ENCODE results near the gene SACM1L.
A peak's percentile ranks its signal among the peaks of the same experiment; 100 is the strongest.

Gene SACM1L

DNA sequence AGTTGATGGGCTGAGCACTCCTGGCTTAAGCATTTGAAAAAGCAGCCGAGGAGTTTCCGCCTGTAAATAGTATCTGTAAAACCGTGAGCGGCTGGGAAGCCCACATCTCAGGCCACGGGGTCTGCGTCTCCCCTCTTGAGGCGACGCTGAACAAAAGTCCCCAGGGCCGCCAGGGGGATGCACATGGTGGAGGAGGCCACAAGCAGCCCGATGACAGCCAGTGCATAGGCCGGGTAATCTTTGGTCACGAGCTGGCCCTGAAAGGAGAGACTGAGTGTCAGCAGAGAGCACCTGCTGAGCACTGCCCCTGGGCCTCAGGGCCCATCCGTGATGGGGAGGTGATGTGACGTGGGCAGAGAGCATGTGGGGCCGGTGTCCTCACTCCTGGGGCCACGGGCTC, 69.7 kb downstream of the SACM1L start:
- intact Hi-C loops (cut with DNase I): no loop called here
- DNase-seq: peak in 1 of 42 donors; percentile 25

DNA sequence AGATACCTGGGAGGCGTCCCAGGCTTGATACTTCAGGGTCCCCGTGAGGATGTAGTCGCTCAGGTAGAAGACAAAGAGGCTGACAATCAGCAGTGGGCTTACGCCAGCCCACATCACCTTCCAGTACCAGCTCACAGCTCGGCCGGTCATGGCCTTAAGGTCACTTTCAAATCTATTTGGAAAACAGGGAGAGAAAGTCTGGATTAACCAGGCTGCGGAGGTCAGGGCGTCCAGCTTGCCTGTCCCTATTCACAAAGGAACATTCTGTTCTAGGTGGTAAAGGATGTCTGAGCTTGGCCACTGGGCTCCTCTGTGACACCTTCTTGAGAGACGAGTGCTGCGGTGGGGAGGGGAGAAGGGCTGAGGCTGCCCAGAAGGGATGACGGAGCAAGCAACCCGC, 70.7 kb downstream of the SACM1L start:
- peak in 1 of 42 donors; percentile 18 for DNase-seq
- intact Hi-C loops (cut with DNase I): loop anchor here (5.0 kb wide), 1 partner anchor 317 kb away; no protein-coding TSS in a partner anchor

DNA sequence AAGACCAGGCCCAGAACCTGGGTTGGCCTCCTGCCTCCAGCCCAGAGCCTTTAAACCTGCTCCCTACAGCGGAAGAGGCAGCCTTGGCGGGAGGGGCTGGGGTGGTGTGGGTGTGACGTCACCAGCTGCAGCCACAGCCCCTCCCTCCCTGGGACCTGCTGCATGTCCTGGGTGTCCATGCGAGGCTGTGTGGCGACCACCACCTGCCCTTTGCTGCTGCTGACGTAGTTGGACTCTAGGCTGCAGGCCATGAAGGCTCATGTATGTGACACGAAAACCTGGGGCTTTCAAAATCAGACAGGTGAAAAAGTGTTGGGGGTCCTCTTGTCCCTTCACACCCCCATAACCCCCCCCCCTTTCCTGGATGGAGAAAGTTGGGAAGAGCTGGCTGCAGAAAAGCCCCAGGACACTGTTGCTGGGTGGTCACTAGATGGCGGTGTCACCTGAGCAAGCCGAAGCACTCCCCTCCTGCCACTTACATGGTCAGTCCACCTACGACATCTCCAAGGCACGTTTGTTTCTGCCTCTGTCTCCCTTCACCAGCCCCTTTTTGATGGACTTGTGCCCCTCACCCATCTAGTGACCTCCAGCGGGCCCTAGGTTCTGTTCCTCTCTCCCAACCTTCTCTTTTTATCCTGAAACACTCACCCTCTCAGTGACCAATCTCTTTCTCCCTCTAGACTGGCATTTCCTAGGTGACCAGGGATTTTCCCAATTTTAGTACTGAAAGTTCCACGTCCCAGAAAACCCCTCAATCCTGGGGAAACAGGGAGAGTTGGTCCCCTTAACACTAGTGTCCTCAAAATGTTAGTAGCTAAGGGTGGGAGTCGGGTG, 71.9 kb downstream of the SACM1L start:
- peak in 26 of 42 donors; percentile 6 to 71 (median 46) for DNase-seq
- intact Hi-C loops (cut with DNase I): loop anchor here (5.0 kb wide), 1 partner anchor 316 kb away; no protein-coding TSS in a partner anchor

DNA sequence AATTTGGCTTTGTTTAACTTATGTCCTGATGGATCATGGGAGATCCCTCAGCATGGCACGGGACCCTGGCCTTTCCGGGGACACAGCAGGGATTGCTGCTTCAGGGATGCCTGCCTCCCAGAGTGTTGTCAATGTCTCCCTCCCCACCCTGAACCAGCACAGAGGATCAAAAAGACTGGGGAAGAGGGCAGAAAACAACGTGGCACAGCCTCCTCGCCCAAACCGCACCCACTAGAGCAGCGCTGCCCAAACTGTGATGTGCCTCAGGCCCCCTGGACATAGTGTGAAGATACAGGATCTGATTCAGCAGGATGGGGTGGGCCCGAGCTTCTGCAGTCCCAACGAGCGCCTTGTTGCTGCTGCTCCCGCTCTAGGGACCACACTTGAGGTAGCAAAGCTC, 72.6 kb downstream of the SACM1L start:
- peak in 1 of 42 donors; percentile 18 for DNase-seq
- intact Hi-C loops (cut with DNase I): loop anchor here (5.0 kb wide), 1 partner anchor 315 kb away; no protein-coding TSS in a partner anchor

DNA sequence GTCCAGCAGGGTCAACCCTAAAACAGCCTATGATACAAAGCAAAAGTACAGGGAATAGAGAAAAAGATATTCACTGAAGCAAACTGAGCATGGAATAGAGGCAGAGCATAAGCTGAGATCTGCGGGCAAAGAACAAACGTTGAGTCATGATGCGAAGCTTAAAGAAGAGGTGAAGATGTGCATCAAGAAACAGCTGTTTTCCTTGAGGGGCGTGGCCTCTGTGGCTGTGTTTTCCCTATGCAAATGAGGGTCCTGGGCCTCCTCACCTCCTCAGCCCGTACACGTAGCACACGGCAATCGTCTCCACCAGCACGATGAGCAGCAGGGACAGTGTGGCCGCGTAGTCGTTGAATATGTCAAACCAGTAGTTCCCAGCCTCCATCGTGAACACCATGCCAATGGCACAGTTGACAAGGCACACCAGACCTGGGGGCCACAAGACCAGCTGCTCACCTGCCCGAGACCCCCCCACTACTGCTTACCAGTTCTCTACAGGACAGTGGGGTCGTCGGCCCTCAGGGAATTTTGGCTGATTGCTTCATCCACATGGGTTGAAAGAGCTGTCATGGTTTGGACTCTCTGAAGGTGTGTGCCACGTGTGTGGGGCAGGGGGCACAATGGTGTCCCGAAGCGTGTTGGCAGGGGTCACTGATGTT, 73.6 kb downstream of the SACM1L start:
- no peak for DNase-seq
- intact Hi-C loops (cut with DNase I): loop anchor here (5.0 kb wide), 1 partner anchor 315 kb away; no protein-coding TSS in a partner anchor

DNA sequence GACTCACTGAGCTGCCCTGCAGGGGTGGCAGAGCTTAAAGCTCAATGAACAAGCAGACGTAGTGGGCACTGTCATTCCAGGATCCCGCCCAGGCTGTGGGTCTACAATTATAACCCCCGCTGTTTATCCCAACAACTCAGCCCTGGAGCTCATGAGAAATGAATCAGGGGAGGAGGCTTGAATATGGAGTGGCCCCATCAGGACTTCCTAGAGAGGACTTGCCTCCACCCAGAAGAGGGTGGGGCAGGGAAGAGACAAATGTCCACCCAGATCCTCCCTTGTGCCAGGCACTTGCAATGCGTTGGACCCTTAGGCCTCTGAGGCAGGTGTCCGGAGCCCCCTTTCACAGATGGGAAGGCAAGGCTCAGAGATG, 74.1 kb downstream of the SACM1L start:
- intact Hi-C loops (cut with DNase I): loop anchor here (5.0 kb wide), 1 partner anchor 314 kb away; no protein-coding TSS in a partner anchor
- no peak for DNase-seq

DNA sequence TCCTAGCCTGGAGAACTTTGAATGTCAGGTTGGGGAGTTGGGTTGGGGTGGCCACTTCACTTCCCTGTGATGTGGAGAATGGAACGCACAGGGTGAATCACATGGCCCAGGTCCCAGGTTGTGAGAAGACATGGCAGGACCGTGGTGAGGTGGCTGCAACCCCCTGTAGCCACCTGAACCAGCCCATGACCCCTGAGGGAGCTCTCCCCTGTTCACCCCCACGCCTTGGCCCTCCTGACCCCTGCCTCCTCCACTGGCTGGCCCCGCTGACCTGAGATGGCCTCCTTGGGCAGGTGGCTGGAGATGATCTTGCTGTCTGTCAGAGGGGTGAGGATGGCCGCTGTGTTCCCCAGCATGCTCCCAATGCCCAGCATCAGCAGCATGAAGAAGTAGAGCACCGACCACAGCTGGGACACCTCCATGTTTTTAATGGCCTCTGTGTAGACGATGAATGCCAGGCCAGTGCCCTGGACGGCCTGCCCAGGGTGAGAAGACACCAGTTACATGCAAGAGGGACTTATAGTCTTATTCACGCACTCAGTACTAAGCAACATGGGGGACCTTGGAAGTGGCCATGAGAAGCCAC, 76.2 kb downstream of the SACM1L start:
- DNase-seq: peak in 1 of 42 donors; percentile 30
- intact Hi-C loops (cut with DNase I): no loop called here

DNA sequence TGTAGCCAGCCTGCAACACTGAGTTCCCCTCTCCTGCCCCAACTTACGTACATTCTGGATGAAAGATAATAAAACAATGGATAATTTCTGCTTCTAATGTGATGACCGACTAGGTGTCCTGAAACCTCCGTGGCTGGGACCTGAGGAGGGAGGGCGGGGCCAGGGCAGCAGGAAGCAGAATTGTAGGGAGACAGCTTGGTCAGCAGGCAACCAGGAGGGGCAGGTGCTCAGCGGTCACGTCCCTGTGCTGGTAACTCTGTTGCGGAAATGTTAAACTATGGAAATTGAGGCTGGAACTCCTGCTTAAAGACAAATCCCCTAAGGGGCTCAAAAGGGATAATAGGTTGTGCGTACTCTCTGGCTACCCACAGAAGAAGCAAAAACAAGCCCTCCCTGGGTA, 76.8 kb downstream of the SACM1L start:
- DNase-seq: no peak
- intact Hi-C loops (cut with DNase I): no loop called here

DNA sequence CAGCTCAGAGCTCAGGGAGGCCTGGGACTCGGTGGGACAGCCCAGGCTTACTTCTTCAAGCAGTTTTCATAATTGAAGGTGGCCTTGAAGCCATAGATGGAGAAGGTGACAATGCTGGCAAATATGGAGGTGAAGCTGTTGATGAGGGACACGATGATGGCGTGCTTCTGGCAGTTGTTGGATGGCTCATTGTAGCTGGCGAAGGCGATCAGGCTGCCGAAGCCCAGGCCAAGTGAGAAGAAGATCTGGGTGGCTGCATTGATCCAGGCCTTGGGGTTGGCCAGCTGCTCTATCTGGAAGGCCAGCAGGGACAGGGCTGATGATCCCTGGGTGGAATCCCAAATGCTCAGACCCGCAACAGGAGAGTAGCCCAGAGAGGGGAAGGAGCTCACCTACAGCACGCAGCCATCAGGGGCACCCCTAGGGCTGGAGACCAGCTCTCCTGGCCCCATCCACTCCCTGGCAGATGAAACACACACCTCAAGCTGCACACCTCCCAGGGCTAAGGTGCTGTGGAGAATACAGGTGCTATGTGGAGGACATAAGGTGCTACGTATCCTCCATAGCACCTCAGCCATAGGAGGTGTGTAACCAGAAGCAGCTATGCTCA, 82.1 kb downstream of the SACM1L start:
- no peak for DNase-seq
- intact Hi-C loops (cut with DNase I): no loop called here

DNA sequence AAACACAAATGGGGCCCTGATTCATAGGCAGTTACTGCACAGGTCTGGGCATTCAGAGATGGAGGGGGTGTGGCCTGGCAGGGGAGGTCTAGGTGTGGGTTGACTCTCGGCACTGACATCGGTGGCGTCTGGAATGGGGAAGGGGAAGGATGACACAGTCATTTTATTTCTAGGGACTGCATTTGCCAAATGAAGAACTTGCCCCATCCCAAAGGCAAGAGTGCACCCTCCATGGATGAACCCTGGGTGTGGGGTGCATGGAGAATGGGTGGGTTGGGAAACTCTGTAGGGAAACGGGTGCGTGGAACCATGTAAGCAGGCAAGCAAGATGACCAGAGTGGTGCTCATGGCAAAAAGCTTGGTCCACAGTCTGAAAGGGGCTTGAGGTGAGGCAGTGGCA, 82.6 kb downstream of the SACM1L start:
- intact Hi-C loops (cut with DNase I): no loop called here
- no peak for DNase-seq

DNA sequence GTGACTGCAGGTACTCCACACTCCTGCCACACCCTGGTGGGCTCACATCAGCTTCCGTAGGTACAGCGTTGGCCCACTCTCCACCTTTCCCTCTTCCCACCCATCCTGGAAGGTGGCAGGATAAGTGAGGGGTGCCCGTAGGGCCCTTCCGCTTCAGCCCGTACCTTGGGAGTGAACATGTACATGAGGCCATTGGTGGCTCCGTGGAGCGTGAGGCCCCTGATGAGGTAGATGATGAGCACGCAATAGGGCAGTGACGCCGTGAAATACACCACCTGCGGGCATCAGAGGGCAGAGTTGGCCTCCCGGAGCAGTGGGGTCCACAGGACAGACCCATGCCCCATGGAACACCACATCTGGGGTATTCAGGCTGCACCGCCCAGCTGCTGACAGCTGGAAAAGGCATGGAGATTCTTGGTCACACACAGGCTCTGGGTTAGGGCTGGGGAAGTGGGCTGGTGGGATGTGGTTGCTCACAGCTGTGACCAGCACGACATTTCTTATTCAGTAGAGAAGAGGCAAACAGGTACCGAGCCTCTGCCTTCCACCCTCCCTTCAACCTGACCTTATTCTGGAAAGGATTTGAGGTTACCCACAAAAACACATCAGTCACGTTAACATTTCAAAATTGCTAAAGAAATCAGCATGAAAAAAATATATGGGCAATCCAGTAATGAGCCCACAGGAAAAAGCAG, 83.3 kb downstream of the SACM1L start:
- no peak for DNase-seq
- intact Hi-C loops (cut with DNase I): no loop called here

DNA sequence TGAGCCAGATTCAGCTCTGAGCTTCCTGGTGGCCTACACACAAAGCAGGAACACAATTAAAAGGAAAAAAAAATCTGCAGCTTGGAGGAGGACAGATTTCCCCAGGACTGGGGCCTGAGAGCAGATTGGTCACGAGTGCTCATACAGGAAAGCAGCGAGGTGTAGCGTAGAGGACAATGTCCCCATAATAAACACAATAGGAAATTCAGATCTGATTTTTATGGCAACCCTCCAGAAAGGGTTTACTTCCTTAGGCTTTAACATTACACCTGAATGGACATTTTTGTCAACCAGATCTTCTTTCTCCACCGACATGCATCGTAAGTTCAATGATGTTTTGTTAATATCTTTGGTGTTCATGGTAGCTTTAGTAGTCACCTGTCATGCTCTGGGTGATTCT, 83.9 kb downstream of the SACM1L start:
- DNase-seq: no peak
- intact Hi-C loops (cut with DNase I): no loop called here

DNA sequence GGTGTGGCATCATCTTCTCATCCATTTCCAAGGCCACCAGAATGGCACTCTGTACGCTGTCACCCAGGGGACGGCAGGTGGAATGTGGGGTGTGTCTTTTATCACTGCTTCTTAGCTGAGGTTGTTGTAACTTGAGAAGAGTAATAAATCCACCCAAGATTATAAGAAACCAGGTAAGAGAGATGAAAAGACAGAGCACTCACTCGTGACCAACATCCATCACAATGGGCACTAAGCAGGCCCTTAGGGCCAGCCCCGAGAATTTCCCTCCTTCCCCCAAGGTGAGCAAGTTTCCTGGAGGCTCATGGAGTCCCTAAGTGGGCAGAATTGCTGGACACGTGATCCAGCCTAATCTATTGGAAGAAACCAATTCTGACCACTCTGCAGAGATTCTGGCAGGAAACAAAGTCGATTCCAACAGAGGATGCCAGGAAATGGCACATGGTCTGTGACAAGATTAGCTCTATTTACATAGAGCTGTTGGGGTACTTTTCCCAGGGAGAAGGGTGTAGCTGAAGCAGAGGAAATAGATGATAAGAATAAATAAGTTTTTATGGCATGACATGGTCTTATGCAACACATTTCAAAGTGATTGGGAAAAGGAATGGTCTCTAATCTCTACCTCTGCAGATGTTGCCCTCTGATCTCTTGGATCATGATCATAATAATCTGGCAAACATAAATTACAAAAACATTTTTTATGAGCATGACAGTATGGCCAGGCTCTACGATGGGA, 84.7 kb downstream of the SACM1L start:
- DNase-seq: peak in 1 of 42 donors; percentile 6
- intact Hi-C loops (cut with DNase I): no loop called here

DNA sequence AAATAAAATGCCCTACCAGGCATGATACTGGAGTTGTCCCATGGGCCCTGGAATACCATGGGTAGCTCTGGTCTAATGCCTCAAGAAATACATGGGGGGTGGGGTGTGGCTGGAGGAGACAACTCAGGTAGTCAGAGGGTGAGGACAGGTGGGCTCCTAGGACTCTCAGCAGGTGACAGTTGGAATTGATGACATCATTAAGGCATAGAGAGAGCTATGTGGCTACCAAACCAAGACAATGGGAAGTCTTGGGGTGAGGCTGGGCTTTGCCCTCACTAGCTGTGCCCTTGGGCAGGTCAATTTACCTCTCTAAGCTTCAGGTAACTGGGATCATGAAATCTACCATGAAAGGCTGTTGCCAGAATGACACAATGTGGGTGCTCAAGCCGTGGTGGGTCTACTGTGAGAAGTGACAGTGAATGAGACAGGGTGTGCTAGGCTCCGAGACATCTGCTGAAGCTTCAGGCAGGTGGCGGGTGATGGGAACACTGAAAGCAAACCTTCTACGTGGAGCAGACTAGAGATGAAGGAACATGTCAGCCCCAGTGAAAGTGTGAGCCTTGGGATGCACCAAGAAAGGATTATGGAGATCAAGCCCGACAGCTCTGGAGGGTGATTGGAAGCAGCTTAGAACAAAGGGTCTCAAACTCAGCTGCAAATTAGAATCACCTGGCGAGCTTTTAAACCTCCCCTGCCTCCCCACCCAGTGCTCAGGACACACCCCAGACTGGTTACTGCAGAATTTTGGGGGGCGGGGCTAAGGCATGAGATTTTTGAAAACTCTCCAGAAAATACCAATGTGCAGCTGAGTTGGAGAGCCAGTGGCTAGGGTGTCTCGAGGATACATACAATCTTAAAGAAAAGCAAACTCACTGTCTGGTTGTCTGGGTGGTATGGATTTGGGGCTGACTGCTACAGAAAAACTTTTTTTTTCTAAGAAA, 85.7 kb downstream of the SACM1L start:
- intact Hi-C loops (cut with DNase I): no loop called here
- DNase-seq: peak in 1 of 42 donors; percentile 6

DNA sequence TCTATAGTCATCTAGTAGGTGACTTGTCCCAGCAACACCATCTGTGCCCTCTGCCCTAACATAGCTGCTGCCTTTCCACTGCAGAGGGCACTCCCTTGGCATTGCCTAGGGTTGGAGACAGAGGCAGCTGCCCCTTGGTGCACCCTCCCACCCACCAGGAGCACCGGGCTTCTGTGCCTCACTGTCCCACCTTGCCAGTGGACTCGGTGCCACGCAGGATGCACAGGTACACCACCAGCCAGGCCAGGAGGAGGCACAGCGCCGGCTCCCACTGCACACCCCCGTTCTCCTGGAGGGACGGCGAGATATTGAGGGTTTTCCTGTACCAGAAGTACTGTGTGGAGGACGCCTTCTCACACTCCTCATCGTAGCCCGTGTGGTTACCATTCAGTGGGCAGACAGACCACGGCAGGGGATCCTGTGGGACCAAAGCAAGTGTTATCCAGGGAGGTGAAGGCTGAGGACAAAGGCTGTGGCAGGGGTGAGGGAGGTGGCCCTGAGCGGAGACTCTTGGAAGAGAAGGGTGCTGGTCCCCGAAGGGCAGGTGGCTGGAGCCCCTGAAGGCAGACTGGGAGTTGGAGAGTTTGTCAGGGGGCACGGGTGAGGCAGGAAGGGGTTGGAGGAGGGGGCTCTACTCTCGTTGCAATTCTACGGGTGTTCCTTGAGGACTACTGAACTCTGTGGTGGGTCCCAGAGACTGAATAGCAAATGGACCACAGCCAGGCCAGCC, 86.5 kb downstream of the SACM1L start:
- DNase-seq: peak in 1 of 42 donors; percentile 33
- intact Hi-C loops (cut with DNase I): no loop called here

DNA sequence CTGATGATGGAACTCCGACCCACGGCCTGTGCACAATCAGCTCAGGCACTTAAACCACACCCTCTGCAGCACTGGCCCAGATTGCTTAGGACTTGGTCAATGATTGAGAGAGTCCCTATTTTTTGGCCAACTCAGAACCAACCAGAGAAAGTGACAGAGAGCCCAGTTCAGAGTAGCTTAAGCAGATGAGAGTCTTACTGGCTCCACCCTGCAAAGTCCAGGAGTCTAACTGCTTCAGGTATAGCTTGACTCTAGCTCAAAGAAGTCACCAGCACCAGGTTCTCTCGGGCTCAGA, 87.1 kb downstream of the SACM1L start:
- DNase-seq: no peak
- intact Hi-C loops (cut with DNase I): no loop called here

DNA sequence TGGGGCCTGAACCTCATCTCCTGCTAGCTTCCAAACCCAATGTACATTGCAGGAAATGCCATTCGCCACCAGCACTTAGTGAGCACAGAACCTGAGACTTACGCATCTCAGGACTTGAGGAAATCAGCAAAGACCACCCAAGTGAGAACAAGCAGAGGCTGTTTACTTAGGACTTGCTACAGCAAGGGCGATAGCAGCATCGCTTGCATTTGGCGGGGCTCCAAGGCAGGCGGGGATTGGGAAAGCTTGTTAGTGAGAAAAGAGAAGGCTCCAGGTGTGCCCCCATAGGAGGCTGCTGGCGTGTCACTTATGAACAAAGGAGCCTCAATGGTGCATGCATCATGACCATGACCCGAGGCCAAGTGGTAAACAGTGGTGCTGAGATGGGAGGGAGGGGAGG, 87.4 kb downstream of the SACM1L start:
- peak in 1 of 42 donors; percentile 19 for DNase-seq
- intact Hi-C loops (cut with DNase I): no loop called here

Data from head of caudate nucleus (tissue), 42 donors.